ENCODE results near the gene NCBP3.

NCBP3 gene

DNA sequence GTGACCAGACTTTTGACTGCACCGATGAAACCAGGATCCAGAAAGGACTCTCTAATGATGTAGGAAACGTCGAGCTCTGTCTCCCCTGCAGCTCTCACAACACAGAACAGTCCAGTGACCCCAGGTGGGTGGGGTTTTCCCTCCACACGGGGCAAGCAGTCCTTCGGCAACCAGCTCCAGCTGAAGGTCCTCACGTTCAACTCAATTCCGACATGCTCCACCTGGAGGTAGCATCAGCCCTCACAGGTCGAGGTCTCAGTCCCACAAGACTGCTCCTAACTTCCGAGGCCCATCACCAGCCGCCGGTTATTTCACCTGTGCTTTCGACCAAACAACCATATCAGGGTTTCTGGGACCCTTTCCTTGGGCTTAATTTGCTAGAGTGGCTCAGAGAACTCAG is 73.3 kb downstream of the NCBP3 start:
- H3K27me3 ChIP-seq (ENCODE audit: insufficient read depth, low read length, poor library complexity): no peaks in the 10 kb centered on the region
- no peak overlapping the region for H2AFZ ChIP-seq (ENCODE audit: low read depth, low read length)
- H3K27ac ChIP-seq (ENCODE audit: low read length): peak overlapping the region; percentile 73
- ATAC-seq (ENCODE audit: insufficient read depth, low read depth) (no peak), DNase-seq (no peak)
- H3K36me3 ChIP-seq (ENCODE audit: insufficient read depth, low read length): no peaks in the 10 kb centered on the region
- no peaks in the 10 kb centered on the region for H4K20me1 ChIP-seq (ENCODE audit: insufficient read depth, low read length)
- no peaks in the 10 kb centered on the region for H3K9me3 ChIP-seq (ENCODE audit: insufficient read depth, low read length, severe bottlenecking)
- H3K4me1 ChIP-seq (ENCODE audit: insufficient read depth, low read length): peaks cover 52% of the 10 kb centered on the region
- TF ChIP-seq EZH2 (IDR thresholded peaks at IDR 0.05; ENCODE audit: borderline replicate concordance, low read depth, low read length, severe bottlenecking) (no peak), CTCF (IDR thresholded peaks at IDR 0.05; ENCODE audit: borderline replicate concordance, extremely low read depth, low read length, poor library complexity, severe bottlenecking) (peak; percentile 9)
- H3K9ac ChIP-seq (ENCODE audit: low read depth, low read length): no peak overlapping the region
- no peak overlapping the region for H3K4me3 ChIP-seq (ENCODE audit: low read depth in 1 of 2, low read length in 2 of 2)
- H3K79me2 ChIP-seq (ENCODE audit: insufficient read depth, low read length): no peaks in the 10 kb centered on the region
- H3K4me2 ChIP-seq (ENCODE audit: insufficient read depth, low read length): no peak overlapping the region

DNA sequence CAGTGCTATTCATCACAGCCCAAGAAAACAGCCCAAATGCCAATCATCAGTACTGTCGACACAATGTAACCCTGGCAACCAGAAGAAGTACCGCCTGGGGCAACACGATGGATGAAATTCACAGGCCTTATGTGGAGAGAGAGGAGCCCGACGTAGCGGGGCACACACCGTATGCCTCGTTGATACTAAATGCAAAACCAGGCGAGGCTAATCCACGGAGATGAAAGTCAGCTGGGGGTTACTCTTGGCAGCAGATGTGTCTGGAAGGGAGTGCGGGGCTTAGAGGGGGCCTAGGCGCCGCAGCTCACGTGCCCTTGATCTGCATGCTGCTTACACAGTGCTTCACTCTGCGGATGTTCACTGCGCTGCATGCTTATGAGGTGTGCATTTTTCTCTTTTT is 74.9 kb downstream of the NCBP3 start:
- Histone ChIP-seq H3K27ac (ENCODE audit: low read length) (peak overlapping the region; percentile 84), H3K9me3 (ENCODE audit: insufficient read depth, low read length, severe bottlenecking) (no peaks in the 10 kb centered on the region), H3K4me2 (ENCODE audit: insufficient read depth, low read length) (peak overlapping the region; percentile 49), H3K4me3 (ENCODE audit: low read depth in 1 of 2, low read length in 2 of 2) (peak overlapping the region in 1 of 2 experiments; percentile 29; a peak in 1 of 4 replicates), H4K20me1 (ENCODE audit: insufficient read depth, low read length) (no peaks in the 10 kb centered on the region), H3K79me2 (ENCODE audit: insufficient read depth, low read length) (no peaks in the 10 kb centered on the region), H3K27me3 (ENCODE audit: insufficient read depth, low read length, poor library complexity) (no peaks in the 10 kb centered on the region), H3K36me3 (ENCODE audit: insufficient read depth, low read length) (no peaks in the 10 kb centered on the region), H3K9ac (ENCODE audit: low read depth, low read length) (peak overlapping the region; percentile 43), H2AFZ (ENCODE audit: low read depth, low read length) (peak overlapping the region; percentile 57; the same call in 1 of the 2 replicates), H3K4me1 (ENCODE audit: insufficient read depth, low read length) (peaks cover 68% of the 10 kb centered on the region)
- ATAC-seq (ENCODE audit: insufficient read depth, low read depth) (peak; percentile 65), DNase-seq (peak; percentile 87)
- TF ChIP-seq EZH2 (IDR thresholded peaks at IDR 0.05; ENCODE audit: borderline replicate concordance, low read depth, low read length, severe bottlenecking): no peak
- TF ChIP-seq CTCF (IDR thresholded peaks at IDR 0.05; ENCODE audit: borderline replicate concordance, extremely low read depth, low read length, poor library complexity, severe bottlenecking): no peak

GRCh38 chr17:3770466-3770865 is 75.6 kb downstream of the NCBP3 start:
- ATAC-seq (ENCODE audit: insufficient read depth, low read depth) (peak; percentile 89), DNase-seq (peak; percentile 98)
- TF ChIP-seq EZH2 (IDR thresholded peaks at IDR 0.05; ENCODE audit: borderline replicate concordance, low read depth, low read length, severe bottlenecking) (no peak), CTCF (IDR thresholded peaks at IDR 0.05; ENCODE audit: borderline replicate concordance, extremely low read depth, low read length, poor library complexity, severe bottlenecking) (peak; percentile 46)
- Histone ChIP-seq H3K4me1 (ENCODE audit: insufficient read depth, low read length) (peaks cover 75% of the 10 kb centered on the region), H3K27ac (ENCODE audit: low read length) (peak overlapping the region; percentile 84), H3K27me3 (ENCODE audit: insufficient read depth, low read length, poor library complexity) (no peaks in the 10 kb centered on the region), H2AFZ (ENCODE audit: low read depth, low read length) (peak overlapping the region; percentile 16; the same call in 1 of the 2 replicates), H3K36me3 (ENCODE audit: insufficient read depth, low read length) (no peaks in the 10 kb centered on the region), H4K20me1 (ENCODE audit: insufficient read depth, low read length) (no peaks in the 10 kb centered on the region), H3K9me3 (ENCODE audit: insufficient read depth, low read length, severe bottlenecking) (no peaks in the 10 kb centered on the region), H3K79me2 (ENCODE audit: insufficient read depth, low read length) (no peaks in the 10 kb centered on the region), H3K4me3 (ENCODE audit: low read depth in 1 of 2, low read length in 2 of 2) (peak overlapping the region in 1 of 2 experiments; percentile 2; a peak in 1 of 4 replicates), H3K4me2 (ENCODE audit: insufficient read depth, low read length) (peak overlapping the region; percentile 49), H3K9ac (ENCODE audit: low read depth, low read length) (peak overlapping the region; percentile 43)

Data from DND-41 (cell line).